ENCODE results near the gene NALCN.

- no peak for TF ChIP-seq POLR2A (IDR thresholded peaks at IDR 0.05)
- TF ChIP-seq, protein P1, sequence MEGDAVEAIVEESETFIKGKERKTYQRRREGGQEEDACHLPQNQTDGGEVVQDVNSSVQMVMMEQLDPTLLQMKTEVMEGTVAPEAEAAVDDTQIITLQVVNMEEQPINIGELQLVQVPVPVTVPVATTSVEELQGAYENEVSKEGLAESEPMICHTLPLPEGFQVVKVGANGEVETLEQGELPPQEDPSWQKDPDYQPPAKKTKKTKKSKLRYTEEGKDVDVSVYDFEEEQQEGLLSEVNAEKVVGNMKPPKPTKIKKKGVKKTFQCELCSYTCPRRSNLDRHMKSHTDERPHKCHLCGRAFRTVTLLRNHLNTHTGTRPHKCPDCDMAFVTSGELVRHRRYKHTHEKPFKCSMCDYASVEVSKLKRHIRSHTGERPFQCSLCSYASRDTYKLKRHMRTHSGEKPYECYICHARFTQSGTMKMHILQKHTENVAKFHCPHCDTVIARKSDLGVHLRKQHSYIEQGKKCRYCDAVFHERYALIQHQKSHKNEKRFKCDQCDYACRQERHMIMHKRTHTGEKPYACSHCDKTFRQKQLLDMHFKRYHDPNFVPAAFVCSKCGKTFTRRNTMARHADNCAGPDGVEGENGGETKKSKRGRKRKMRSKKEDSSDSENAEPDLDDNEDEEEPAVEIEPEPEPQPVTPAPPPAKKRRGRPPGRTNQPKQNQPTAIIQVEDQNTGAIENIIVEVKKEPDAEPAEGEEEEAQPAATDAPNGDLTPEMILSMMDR (IDR thresholded peaks at IDR 0.05): no peak
Observed at GRCh38 chr13:101152184-101152583, 264.1 kb downstream of the NALCN start.

Data from prostate gland (tissue), 2 donors.